ENCODE results near the gene NLK.
"Not testable (repeated sequence)": the region's sequence is repeated elsewhere in the genome, so short reads cannot be mapped to it uniquely, and the experiment has no call there.

NLK gene

GRCh38 chr17:27997522-27997921 is 45.0 kb upstream of the NLK start:
- Histone ChIP-seq H3K27me3 (replicated peaks in 2 of 5; ENCODE audit: control insufficient read depth in 4 of 5, insufficient read depth in 5 of 5, low read length in 4 of 5) (peaks cover 0 to 5% (median 0%) of the 10 kb centered on the region in 5 experiments), H3K4me3 (ENCODE audit: control insufficient read depth in 1 of 7, extremely low read depth in 1 of 7, insufficient read depth in 4 of 7, low read depth in 2 of 7, low read length in 6 of 7) (no peak overlapping the region), H3K9me3 (ENCODE audit: control extremely low read depth in 1 of 5, control insufficient read depth in 4 of 5, insufficient read depth in 2 of 5, low read depth in 1 of 5, low read length in 4 of 5) (peaks cover 0 to 3% (median 2%) of the 10 kb centered on the region in 5 experiments), H3K36me3 (ENCODE audit: control insufficient read depth in 4 of 4, insufficient read depth in 4 of 4, low read length in 3 of 4) (no peaks in the 10 kb centered on the region), H3K4me1 (ENCODE audit: control extremely low read depth in 1 of 4, control insufficient read depth in 4 of 4, insufficient read depth in 4 of 4, low read length in 3 of 4) (no peaks in the 10 kb centered on the region), H3K27ac (ENCODE audit: insufficient read depth in 1 of 2, low read depth in 1 of 2, low read length in 2 of 2, poor library complexity in 1 of 2, severe bottlenecking in 2 of 2) (no peak overlapping the region)
- POLR2A ChIA-PET, result no interaction called here
- 93% methylated on average over 3 of the region's 3 CpGs for WGBS (ENCODE audit: insufficient coverage)
- no peak for DNase-seq
- CTCF ChIA-PET, result interaction anchor here (1.5 kb wide), 1 partner anchor 12 kb away, joined by 4 read pairs; no protein-coding TSS in a partner anchor

- H3K4me3 ChIP-seq (ENCODE audit: control insufficient read depth in 1 of 7, extremely low read depth in 1 of 7, insufficient read depth in 4 of 7, low read depth in 2 of 7, low read length in 6 of 7), result no peak overlapping the region
- H3K9me3 ChIP-seq (ENCODE audit: control extremely low read depth in 1 of 5, control insufficient read depth in 4 of 5, insufficient read depth in 2 of 5, low read depth in 1 of 5, low read length in 4 of 5), result no peaks in the 10 kb centered on the region
- peaks cover 0 to 8% (median 0%) of the 10 kb centered on the region in 5 experiments for H3K27me3 ChIP-seq (replicated peaks in 2 of 5; ENCODE audit: control insufficient read depth in 4 of 5, insufficient read depth in 5 of 5, low read length in 4 of 5)
- ChIA-PET CTCF (interaction anchor here (1.0 kb wide), 1 partner anchor 10 kb away, joined by 3 read pairs; no protein-coding TSS in a partner anchor), POLR2A (interaction anchor here (0.6 kb wide), 2 partner anchors 11 to 78 kb away, joined by 3 read pairs; no protein-coding TSS in a partner anchor)
- DNase-seq, result no peak
- 100% methylated on average over 1 of the region's 3 CpGs for WGBS (ENCODE audit: insufficient coverage)
- H3K4me1 ChIP-seq (ENCODE audit: control extremely low read depth in 1 of 4, control insufficient read depth in 4 of 4, insufficient read depth in 4 of 4, low read length in 3 of 4), result no peaks in the 10 kb centered on the region
- H3K36me3 ChIP-seq (ENCODE audit: control insufficient read depth in 4 of 4, insufficient read depth in 4 of 4, low read length in 3 of 4), result no peaks in the 10 kb centered on the region
- no peak overlapping the region for H3K27ac ChIP-seq (ENCODE audit: insufficient read depth in 1 of 2, low read depth in 1 of 2, low read length in 2 of 2, poor library complexity in 1 of 2, severe bottlenecking in 2 of 2)
Measured at GRCh38 chr17:28001149-28001548, 41.3 kb upstream of the NLK start.

- Histone ChIP-seq H3K27me3 (replicated peaks in 2 of 5; ENCODE audit: control insufficient read depth in 4 of 5, insufficient read depth in 5 of 5, low read length in 4 of 5) (peaks cover 0 to 11% (median 0%) of the 10 kb centered on the region in 5 experiments), H3K36me3 (ENCODE audit: control insufficient read depth in 4 of 4, insufficient read depth in 4 of 4, low read length in 3 of 4) (no peaks in the 10 kb centered on the region), H3K4me3 (ENCODE audit: control insufficient read depth in 1 of 7, extremely low read depth in 1 of 7, insufficient read depth in 4 of 7, low read depth in 2 of 7, low read length in 6 of 7) (no peak overlapping the region), H3K9me3 (ENCODE audit: control extremely low read depth in 1 of 5, control insufficient read depth in 4 of 5, insufficient read depth in 2 of 5, low read depth in 1 of 5, low read length in 4 of 5) (no peaks in the 10 kb centered on the region), H3K4me1 (ENCODE audit: control extremely low read depth in 1 of 4, control insufficient read depth in 4 of 4, insufficient read depth in 4 of 4, low read length in 3 of 4) (no peaks in the 10 kb centered on the region), H3K27ac (ENCODE audit: insufficient read depth in 1 of 2, low read depth in 1 of 2, low read length in 2 of 2, poor library complexity in 1 of 2, severe bottlenecking in 2 of 2) (no peak overlapping the region)
- no peak for DNase-seq
- POLR2A ChIA-PET, result no interaction called here
- CTCF ChIA-PET, result interaction anchor here (0.7 kb wide), 1 partner anchor 228 kb away, joined by 3 read pairs; no protein-coding TSS in a partner anchor
- WGBS (ENCODE audit: insufficient coverage), result 100% methylated on average over 2 of the region's 2 CpGs
Measured at GRCh38 chr17:28004344-28004743, 38.1 kb upstream of the NLK start.

GRCh38 chr17:28007925-28008324 is 34.6 kb upstream of the NLK start:
- DNase-seq; H3K36me3 ChIP-seq (ENCODE audit: control insufficient read depth in 4 of 4, insufficient read depth in 4 of 4, low read length in 3 of 4); H3K9me3 ChIP-seq (ENCODE audit: control extremely low read depth in 1 of 5, control insufficient read depth in 4 of 5, insufficient read depth in 2 of 5, low read depth in 1 of 5, low read length in 4 of 5); H3K27ac ChIP-seq (ENCODE audit: insufficient read depth in 1 of 2, low read depth in 1 of 2, low read length in 2 of 2, poor library complexity in 1 of 2, severe bottlenecking in 2 of 2); H3K4me3 ChIP-seq (ENCODE audit: control insufficient read depth in 1 of 7, extremely low read depth in 1 of 7, insufficient read depth in 4 of 7, low read depth in 2 of 7, low read length in 6 of 7); H3K4me1 ChIP-seq (ENCODE audit: control extremely low read depth in 1 of 4, control insufficient read depth in 4 of 4, insufficient read depth in 4 of 4, low read length in 3 of 4); POLR2A ChIA-PET; H3K27me3 ChIP-seq (replicated peaks in 2 of 5; ENCODE audit: control insufficient read depth in 4 of 5, insufficient read depth in 5 of 5, low read length in 4 of 5): not testable (repeated sequence)
- CTCF ChIA-PET, result interaction anchor here (0.6 kb wide), 1 partner anchor 185 kb away, joined by 4 read pairs; no protein-coding TSS in a partner anchor
- 92% methylated on average over 2 of the region's 4 CpGs for WGBS (ENCODE audit: insufficient coverage)

- peak; percentile 38 to 65 (median 64) for DNase-seq
- ChIA-PET POLR2A (no interaction called here), CTCF (interaction anchor here (0.6 to 2.0 kb wide), 3 partner anchors 10 to 185 kb away, joined by 3 to 4 read pairs (median 4); no protein-coding TSS in a partner anchor)
- no peaks in the 10 kb centered on the region for H3K36me3 ChIP-seq (ENCODE audit: control insufficient read depth in 4 of 4, insufficient read depth in 4 of 4, low read length in 3 of 4)
- WGBS (ENCODE audit: insufficient coverage), result 8% methylated on average over 2 of the region's 2 CpGs
- H3K4me1 ChIP-seq (ENCODE audit: control extremely low read depth in 1 of 4, control insufficient read depth in 4 of 4, insufficient read depth in 4 of 4, low read length in 3 of 4), result no peaks in the 10 kb centered on the region
- no peaks in the 10 kb centered on the region for H3K9me3 ChIP-seq (ENCODE audit: control extremely low read depth in 1 of 5, control insufficient read depth in 4 of 5, insufficient read depth in 2 of 5, low read depth in 1 of 5, low read length in 4 of 5)
- H3K27ac ChIP-seq (ENCODE audit: insufficient read depth in 1 of 2, low read depth in 1 of 2, low read length in 2 of 2, poor library complexity in 1 of 2, severe bottlenecking in 2 of 2), result no peak overlapping the region
- peaks cover 0 to 8% (median 0%) of the 10 kb centered on the region in 5 experiments for H3K27me3 ChIP-seq (replicated peaks in 2 of 5; ENCODE audit: control insufficient read depth in 4 of 5, insufficient read depth in 5 of 5, low read length in 4 of 5)
- H3K4me3 ChIP-seq (ENCODE audit: control insufficient read depth in 1 of 7, extremely low read depth in 1 of 7, insufficient read depth in 4 of 7, low read depth in 2 of 7, low read length in 6 of 7), result no peak overlapping the region
Measured at GRCh38 chr17:28008513-28008912, 34.0 kb upstream of the NLK start.

GRCh38 chr17:28010406-28010805 is 32.1 kb upstream of the NLK start:
- no peak overlapping the region for H3K4me3 ChIP-seq (ENCODE audit: control insufficient read depth in 1 of 7, extremely low read depth in 1 of 7, insufficient read depth in 4 of 7, low read depth in 2 of 7, low read length in 6 of 7)
- no peaks in the 10 kb centered on the region for H3K9me3 ChIP-seq (ENCODE audit: control extremely low read depth in 1 of 5, control insufficient read depth in 4 of 5, insufficient read depth in 2 of 5, low read depth in 1 of 5, low read length in 4 of 5)
- no peaks in the 10 kb centered on the region for H3K36me3 ChIP-seq (ENCODE audit: control insufficient read depth in 4 of 4, insufficient read depth in 4 of 4, low read length in 3 of 4)
- no peak for DNase-seq
- H3K27ac ChIP-seq (ENCODE audit: insufficient read depth in 1 of 2, low read depth in 1 of 2, low read length in 2 of 2, poor library complexity in 1 of 2, severe bottlenecking in 2 of 2), result no peak overlapping the region
- ChIA-PET CTCF (interaction anchor here (0.9 to 2.0 kb wide), 2 partner anchors 12 to 36 kb away, joined by 3 to 4 read pairs; no protein-coding TSS in a partner anchor), POLR2A (no interaction called here)
- 100% methylated on average over 1 of the region's 2 CpGs for WGBS (ENCODE audit: insufficient coverage)
- H3K4me1 ChIP-seq (ENCODE audit: control extremely low read depth in 1 of 4, control insufficient read depth in 4 of 4, insufficient read depth in 4 of 4, low read length in 3 of 4), result no peaks in the 10 kb centered on the region
- peaks cover 0 to 3% (median 0%) of the 10 kb centered on the region in 5 experiments for H3K27me3 ChIP-seq (replicated peaks in 2 of 5; ENCODE audit: control insufficient read depth in 4 of 5, insufficient read depth in 5 of 5, low read length in 4 of 5)

GRCh38 chr17:28018439-28019070 is 23.9 kb upstream of the NLK start:
- H3K9me3 ChIP-seq (ENCODE audit: control extremely low read depth in 1 of 5, control insufficient read depth in 4 of 5, insufficient read depth in 2 of 5, low read depth in 1 of 5, low read length in 4 of 5), result peaks cover 0 to 1% (median 0%) of the 10 kb centered on the region in 5 experiments
- H3K27ac ChIP-seq (ENCODE audit: insufficient read depth in 1 of 2, low read depth in 1 of 2, low read length in 2 of 2, poor library complexity in 1 of 2, severe bottlenecking in 2 of 2), result no peak overlapping the region
- H3K36me3 ChIP-seq (ENCODE audit: control insufficient read depth in 4 of 4, insufficient read depth in 4 of 4, low read length in 3 of 4), result no peaks in the 10 kb centered on the region
- ChIA-PET POLR2A (no interaction called here), CTCF (interaction anchor here (1.2 kb wide), 1 partner anchor 11 kb away, joined by 3 read pairs; no protein-coding TSS in a partner anchor)
- H3K27me3 ChIP-seq (replicated peaks in 2 of 5; ENCODE audit: control insufficient read depth in 4 of 5, insufficient read depth in 5 of 5, low read length in 4 of 5), result no peaks in the 10 kb centered on the region
- no peak for DNase-seq
- 100% methylated on average over 4 of the region's 4 CpGs for WGBS (ENCODE audit: insufficient coverage)
- H3K4me3 ChIP-seq (ENCODE audit: control insufficient read depth in 1 of 7, extremely low read depth in 1 of 7, insufficient read depth in 4 of 7, low read depth in 2 of 7, low read length in 6 of 7), result no peak overlapping the region
- H3K4me1 ChIP-seq (ENCODE audit: control extremely low read depth in 1 of 4, control insufficient read depth in 4 of 4, insufficient read depth in 4 of 4, low read length in 3 of 4), result no peaks in the 10 kb centered on the region

Data from common myeloid progenitor, CD34-positive (primary cell).